OCI-LY7 (cell line): ENCODE data around the gene VASH1. TPM values are rescaled to one million over a fixed set of nuclear protein-coding genes. Genes with fewer than 3 reads are reported as not detected.

ENCODE experiments used
- BruUV-seq: library from RNA; stranded (reverse); fragments of 400-500 nt; replicated peaks from 2 replicates; lab custom pipeline; 2021; lab: Mats Ljungman, UMichigan
- CTCF ChIA-PET: fragments of 300-600 bp; sonication (Branson Sonifier 250); formaldehyde crosslinking; loops from one replicate; lab custom pipeline; 2022; ENCODE audit warnings: antibody characterized with exemption; ENCODE audit not compliant: unreplicated experiment; lab: Charles Lee
- POLR2A ChIA-PET: fragments of 300-600 bp; sonication (Branson Sonifier 250); formaldehyde crosslinking; loops from one replicate; lab custom pipeline; 2022; ENCODE audit warnings: antibody characterized with exemption; lab: Charles Lee
- DNase-seq: peaks from one replicate; pipeline ENCODE4 v3.0.0-alpha.2; 2015; ENCODE audit warnings: low spot score
- H2AFZ ChIP-seq: fragments of 200-600 bp; sonication (generic), shearing (Covaris generic); 2 replicates; pipeline ENCODE4 v1.6.1; 2014; ENCODE audit warnings: mild to moderate bottlenecking, antibody characterized with exemption, low read length, moderate library complexity
- H3K27ac ChIP-seq: fragments of 200-600 bp; sonication (generic); 2 replicates; pipeline ENCODE4 v1.5.1; 2014; ENCODE audit warnings: mixed run types, low read depth, mild to moderate bottlenecking, moderate library complexity, low read length, inconsistent platforms; ENCODE audit not compliant: poor library complexity, severe bottlenecking
- H3K36me3 ChIP-seq: fragments of 200-600 bp; sonication (generic); 2 replicates; pipeline ENCODE4 v1.6.1; 2014; ENCODE audit warnings: mild to moderate bottlenecking, antibody characterized with exemption, low read length, moderate library complexity, mixed read lengths; ENCODE audit not compliant: insufficient read depth
- H3K4me1 ChIP-seq: fragments of 200-600 bp; sonication (generic); 2 replicates; pipeline ENCODE4 v1.5.1; 2014; ENCODE audit warnings: mild to moderate bottlenecking, low read length; ENCODE audit not compliant: insufficient read depth, poor library complexity, severe bottlenecking
- H3K4me2 ChIP-seq: fragments of 200-600 bp; sonication (generic); 2 replicates; pipeline ENCODE4 v1.6.1; 2014; ENCODE audit warnings: mild to moderate bottlenecking, low read length
- H3K4me3 ChIP-seq: fragments of 200-600 bp; sonication (generic); 2 replicates; pipeline ENCODE4 v1.5.1; 2014; ENCODE audit warnings: mild to moderate bottlenecking, low read depth, low read length; ENCODE audit not compliant: poor library complexity, severe bottlenecking
- H3K79me2 ChIP-seq: fragments of 200-600 bp; sonication (generic); 2 replicates; pipeline ENCODE4 v1.6.1; 2016; ENCODE audit warnings: low read depth, mild to moderate bottlenecking, low read length, moderate library complexity, mixed read lengths; ENCODE audit not compliant: insufficient read depth
- H3K9me2 ChIP-seq: fragments of 200-600 bp; sonication (generic); 2 replicates; pipeline ENCODE4 v1.6.1; 2016; ENCODE audit warnings: mild to moderate bottlenecking, low read length, mixed read lengths; ENCODE audit not compliant: insufficient read depth
- H3K9me3 ChIP-seq: fragments of 200-600 bp; sonication (generic); 2 replicates; pipeline ENCODE4 v1.6.1; 2014; ENCODE audit warnings: mild to moderate bottlenecking, mixed run types, low read length, mixed read lengths
- H4K20me1 ChIP-seq: fragments of 200-600 bp; sonication (generic); 2 replicates; pipeline ENCODE4 v1.6.1; 2014; ENCODE audit warnings: mild to moderate bottlenecking, antibody characterized with exemption, low read length, moderate library complexity, mixed read lengths; ENCODE audit not compliant: insufficient read depth
- CTCF ChIP-seq: fragments of 200-600 bp; sonication (generic); conservative IDR thresholded peaks from 2 replicates; pipeline ENCODE4 v1.5.1; 2014; ENCODE audit warnings: mild to moderate bottlenecking, antibody characterized with exemption, low read length, moderate library complexity, mixed read lengths
- EZH2phosphoT487 ChIP-seq: fragments of 200-600 bp; sonication (generic); IDR thresholded peaks from 2 replicates; pipeline ENCODE4 v1.6.1; 2018; ENCODE audit warnings: low read depth, borderline replicate concordance, mild to moderate bottlenecking, mixed run types, antibody characterized with exemption, low read length, moderate library complexity, mixed read lengths
- intact Hi-C: fragments of 100-400 bp; cut with micrococcal nuclease; formaldehyde crosslinking; loops from one replicate; pipeline ENCODE4 v1.10.0; 2022; ENCODE audit not compliant: unreplicated experiment
- total RNA-seq, 2 experiments: library from RNA; depleted of rRNA in 1 of 2; stranded (reverse); fragments of >200 nt in 1 of 2; shearing (Covaris generic) in 1 of 2; gene quantifications; 2 replicates each; pipeline ENCODE4 v1.2.3, GENCODE V29; 2014 to 2022

Gene VASH1
- total RNA-seq, 2 experiments from 2014 or later: not detected

- DNase-seq: no peak
- BruUV-seq: no TSS peak
- Histone ChIP-seq H3K79me2 (no peaks in the 10 kb centered on the region), H3K4me2 (no peak overlapping the region), H3K36me3 (peaks cover 8% of the 10 kb centered on the region; the same call in 1 of the 2 replicates), H3K9me2 (no peaks in the 10 kb centered on the region), H4K20me1 (no peaks in the 10 kb centered on the region), H2AFZ (no peak overlapping the region), H3K4me1 (no peaks in the 10 kb centered on the region), H3K4me3 (no peak overlapping the region), H3K9me3 (no peaks in the 10 kb centered on the region), H3K27ac (no peak overlapping the region)
- intact Hi-C loops: no loop called here
- TF ChIP-seq EZH2phosphoT487 (no peak), CTCF (no peak)
- CTCF ChIA-PET: no interaction called here
- POLR2A ChIA-PET: interaction anchor here (0.6 kb wide), 1 partner anchor 219 kb away, joined by 3 read pairs; no protein-coding TSS in a partner anchor
Observed at GRCh38 chr14:76779221-76780057, 18.2 kb downstream of the VASH1 start.

DNA sequence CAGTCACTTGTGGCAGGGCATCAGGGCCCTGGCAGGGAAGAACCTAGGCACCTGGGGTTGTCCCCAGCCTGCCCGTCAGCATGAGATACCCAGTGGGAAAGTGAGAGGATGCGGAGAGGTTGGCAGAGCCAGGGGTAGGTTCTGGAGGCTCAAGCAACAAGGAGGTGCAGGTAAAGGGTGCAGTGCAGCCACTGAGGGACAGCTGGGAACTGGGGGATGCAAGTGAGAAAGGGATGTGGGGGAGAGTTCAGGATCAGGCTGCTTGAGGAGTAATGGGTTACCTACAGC is 18.7 kb downstream of the VASH1 start:
- no peak overlapping the region for H3K27ac ChIP-seq
- H3K9me3 ChIP-seq: no peaks in the 10 kb centered on the region
- H3K4me3 ChIP-seq: no peak overlapping the region
- no peak for DNase-seq
- CTCF ChIA-PET: no interaction called here
- intact Hi-C loops: no loop called here
- H3K4me2 ChIP-seq: no peak overlapping the region
- H4K20me1 ChIP-seq: no peaks in the 10 kb centered on the region
- H3K9me2 ChIP-seq: no peaks in the 10 kb centered on the region
- POLR2A ChIA-PET: interaction anchor here (0.6 to 0.9 kb wide), 2 partner anchors 31 to 218 kb away, joined by 3 to 6 read pairs; no protein-coding TSS in a partner anchor
- TF ChIP-seq EZH2phosphoT487 (no peak), CTCF (no peak)
- H3K36me3 ChIP-seq: peaks cover 8% of the 10 kb centered on the region; the same call in 1 of the 2 replicates
- H2AFZ ChIP-seq: no peak overlapping the region
- no TSS peak for BruUV-seq
- no peaks in the 10 kb centered on the region for H3K4me1 ChIP-seq
- H3K79me2 ChIP-seq: no peaks in the 10 kb centered on the region

DNA sequence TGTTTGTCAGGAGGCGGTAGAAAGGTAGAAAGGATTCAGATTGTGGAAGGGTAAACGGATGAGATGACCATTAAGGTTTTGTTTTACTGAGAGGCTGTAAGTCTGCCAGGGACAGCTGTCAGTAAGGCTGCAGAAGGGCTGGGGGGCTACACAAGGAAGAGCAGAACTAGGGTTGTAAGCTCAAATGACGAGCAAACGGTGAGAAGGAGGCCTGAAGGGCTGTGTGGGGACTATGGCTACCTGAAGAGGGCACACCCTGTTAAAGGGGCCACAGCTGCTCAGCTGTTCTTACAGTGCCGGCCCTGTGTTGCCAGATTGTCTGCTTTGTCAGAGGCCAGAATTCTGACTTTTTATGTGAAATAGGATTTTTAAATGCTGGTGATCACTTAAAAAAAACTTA is 19.1 kb downstream of the VASH1 start:
- CTCF ChIA-PET: interaction anchor here (0.7 kb wide), 1 partner anchor 702 kb away, joined by 3 read pairs; no protein-coding TSS in a partner anchor
- peaks cover 8% of the 10 kb centered on the region; the same call in 1 of the 2 replicates for H3K36me3 ChIP-seq
- no peaks in the 10 kb centered on the region for H3K4me1 ChIP-seq
- H3K27ac ChIP-seq: no peak overlapping the region
- DNase-seq: no peak
- no peaks in the 10 kb centered on the region for H3K9me3 ChIP-seq
- H3K9me2 ChIP-seq: no peaks in the 10 kb centered on the region
- POLR2A ChIA-PET: interaction anchor here (0.9 to 1.4 kb wide), 2 partner anchors 11 to 30 kb away, joined by 3 to 6 read pairs; no protein-coding TSS in a partner anchor
- no peaks in the 10 kb centered on the region for H3K79me2 ChIP-seq
- TF ChIP-seq EZH2phosphoT487: no peak
- no peak for TF ChIP-seq CTCF
- no TSS peak for BruUV-seq
- no peaks in the 10 kb centered on the region for H4K20me1 ChIP-seq
- H2AFZ ChIP-seq: no peak overlapping the region
- intact Hi-C loops: no loop called here
- no peak overlapping the region for H3K4me2 ChIP-seq
- no peak overlapping the region for H3K4me3 ChIP-seq
